Mesothelial cell of epicardium (in vitro differentiated cells): ENCODE results near the gene FKBP5. TPM values are rescaled to one million over a fixed set of nuclear protein-coding genes. Genes with fewer than 3 reads are reported as not detected.

Source experiments
- DNase-seq, 2 experiments: peaks; one replicate each; pipeline ENCODE4 v3.0.0; 2021; ENCODE audit warnings: low spot score in 2 of 2; ENCODE audit not compliant: unreplicated experiment in 2 of 2
- H3K27ac Mint-ChIP-seq: 2 replicates; pipeline ENCODE4 v1.8.0; 2021; ENCODE audit warnings: mixed read lengths
- H3K27me3 Mint-ChIP-seq: 2 replicates; pipeline ENCODE4 v1.8.0; 2021; ENCODE audit warnings: low read depth, mixed read lengths
- H3K36me3 Mint-ChIP-seq: 2 replicates; pipeline ENCODE4 v1.8.0; 2021; ENCODE audit warnings: mixed read lengths
- H3K4me1 Mint-ChIP-seq: 2 replicates; pipeline ENCODE4 v1.8.0; 2021; ENCODE audit warnings: mixed read lengths
- H3K4me3 Mint-ChIP-seq: 2 replicates; pipeline ENCODE4 v1.8.0; 2021; ENCODE audit warnings: mild to moderate bottlenecking, moderate library complexity, mixed read lengths
- H3K9me3 Mint-ChIP-seq: 2 replicates; pipeline ENCODE4 v1.8.0; 2021; ENCODE audit warnings: mixed read lengths
- CTCF ChIP-seq: fragments of 200-600 bp; sonication (generic); IDR thresholded peaks from one replicate; pipeline ENCODE4 v1.5.0; 2021; ENCODE audit warnings: antibody characterized with exemption; ENCODE audit not compliant: unreplicated experiment
- total RNA-seq: library from RNA; stranded (reverse); gene quantifications from 3 replicates; pipeline ENCODE4 v1.2.1, GENCODE V29; 2021

The FKBP5 gene
- total RNA-seq, 1 donor from 2014 or later, result 7.3 TPM

- Mint-ChIP-seq H3K27me3 (no peaks in the 10 kb centered on the region), H3K9me3 (no peaks in the 10 kb centered on the region), H3K4me1 (peaks cover 4% of the 10 kb centered on the region), H3K4me3 (no peak overlapping the region), H3K27ac (no peak overlapping the region), H3K36me3 (no peaks in the 10 kb centered on the region)
- TF ChIP-seq CTCF, result no peak
- DNase-seq, result no peak
Measured at GRCh38 chr6:35643162-35643535, 45.6 kb downstream of the FKBP5 start.

- Mint-ChIP-seq H3K27me3 (no peaks in the 10 kb centered on the region), H3K4me3 (no peak overlapping the region), H3K36me3 (no peaks in the 10 kb centered on the region), H3K27ac (no peak overlapping the region), H3K9me3 (no peaks in the 10 kb centered on the region), H3K4me1 (peaks cover 4% of the 10 kb centered on the region)
- TF ChIP-seq CTCF, result no peak
- no peak for DNase-seq
Measured at GRCh38 chr6:35642471-35643161, 46.1 kb downstream of the FKBP5 start.

GRCh38 chr6:35640017-35640664 lies 48.6 kb downstream of the FKBP5 start:
- Mint-ChIP-seq H3K27me3 (no peaks in the 10 kb centered on the region), H3K36me3 (no peaks in the 10 kb centered on the region), H3K9me3 (no peaks in the 10 kb centered on the region), H3K4me1 (no peaks in the 10 kb centered on the region), H3K4me3 (no peak overlapping the region), H3K27ac (no peak overlapping the region)
- TF ChIP-seq CTCF, result no peak
- DNase-seq, result no peak

GRCh38 chr6:35638679-35639078 lies 50.0 kb downstream of the FKBP5 start:
- H3K27ac Mint-ChIP-seq, result no peak overlapping the region
- DNase-seq, result no peak
- H3K27me3 Mint-ChIP-seq, result no peaks in the 10 kb centered on the region
- no peaks in the 10 kb centered on the region for H3K9me3 Mint-ChIP-seq
- H3K36me3 Mint-ChIP-seq, result no peaks in the 10 kb centered on the region
- no peak overlapping the region for H3K4me3 Mint-ChIP-seq
- peaks cover 3% of the 10 kb centered on the region for H3K4me1 Mint-ChIP-seq
- no peak for TF ChIP-seq CTCF

GRCh38 chr6:35637911-35638310 lies 50.8 kb downstream of the FKBP5 start:
- Mint-ChIP-seq H3K9me3 (no peaks in the 10 kb centered on the region), H3K27me3 (no peaks in the 10 kb centered on the region), H3K4me1 (peaks cover 3% of the 10 kb centered on the region), H3K4me3 (no peak overlapping the region), H3K36me3 (no peaks in the 10 kb centered on the region), H3K27ac (no peak overlapping the region)
- TF ChIP-seq CTCF, result no peak
- no peak for DNase-seq
